PC-3 (cell line): ENCODE results near the gene PRL. TPM values are rescaled to one million over a fixed set of nuclear protein-coding genes. Genes with fewer than 3 reads are reported as not detected.

ENCODE experiments used
- ATAC-seq: fragments of 200-7000 bp; cut with Tn5 transposase; 2 replicates; pipeline ENCODE4 v1.9.1; 2020; ENCODE audit warnings: mild to moderate bottlenecking, moderate library complexity
- BruUV-seq: library from RNA; stranded (reverse); fragments of 400-500 nt; replicated peaks from 2 replicates; lab custom pipeline; 2021; lab: Mats Ljungman, UMichigan
- CTCF ChIA-PET: fragments of 300-600 bp; sonication (Branson Sonifier 250); formaldehyde crosslinking; loops from one replicate; lab custom pipeline; 2022; ENCODE audit warnings: antibody characterized with exemption; lab: Charles Lee
- POLR2A ChIA-PET: fragments of 300-600 bp; sonication (Branson Sonifier 250); formaldehyde crosslinking; loops from one replicate; lab custom pipeline; 2022; ENCODE audit warnings: antibody characterized with exemption; ENCODE audit not compliant: unreplicated experiment; lab: Charles Lee
- DNase-seq: peaks from one replicate; pipeline ENCODE4 v3.0.0-alpha.2; 2015
- H2AFZ ChIP-seq: fragments of 300-600 bp; sonication (generic); 2 replicates; pipeline ENCODE4 v1.6.0; 2016; ENCODE audit warnings: antibody characterized with exemption, low read length
- H3F3A ChIP-seq: fragments of 300-600 bp; sonication (generic); one replicate; pipeline ENCODE4 v1.6.0; 2017; ENCODE audit warnings: antibody characterized with exemption, low read length, control low read depth, mild to moderate bottlenecking; ENCODE audit not compliant: unreplicated experiment
- H3K27ac ChIP-seq: fragments of 300-600 bp; sonication (generic); 2 replicates; pipeline ENCODE4 v1.5.1; 2016; ENCODE audit warnings: mild to moderate bottlenecking, low read length
- H3K27me3 ChIP-seq: fragments of 300-600 bp; sonication (generic); 2 replicates; pipeline ENCODE4 v1.6.1; 2016; ENCODE audit warnings: low read length, mixed read lengths
- H3K36me3 ChIP-seq: fragments of 300-600 bp; sonication (generic); 2 replicates; pipeline ENCODE4 v1.6.1; 2016; ENCODE audit warnings: low read depth, mixed run types, low read length, mixed read lengths
- H3K4me1 ChIP-seq: fragments of 300-600 bp; sonication (generic); 2 replicates; pipeline ENCODE4 v1.5.1; 2016; ENCODE audit warnings: low read length; ENCODE audit not compliant: insufficient read depth
- H3K4me2 ChIP-seq: fragments of 300-600 bp; sonication (generic); 2 replicates; pipeline ENCODE4 v1.6.0; 2016; ENCODE audit warnings: low read length
- H3K4me3 ChIP-seq: fragments of 300-600 bp; sonication (generic); 2 replicates; pipeline ENCODE4 v1.5.1; 2016; ENCODE audit warnings: mild to moderate bottlenecking, low read length, mixed read lengths
- H3K79me2 ChIP-seq: fragments of 300-600 bp; sonication (generic); 2 replicates; pipeline ENCODE4 v1.6.1; 2017; ENCODE audit warnings: low read length, mixed read lengths
- H3K9ac ChIP-seq: fragments of 300-600 bp; sonication (generic); 2 replicates; pipeline ENCODE4 v1.6.0; 2016; ENCODE audit warnings: mild to moderate bottlenecking, low read length
- H3K9me2 ChIP-seq: fragments of 300-600 bp; sonication (generic); replicated peaks from 2 replicates; pipeline ENCODE4 v1.6.1; 2016; ENCODE audit warnings: mixed run types, low read length, mixed read lengths
- H3K9me3 ChIP-seq: fragments of 300-600 bp; sonication (generic); 2 replicates; pipeline ENCODE4 v1.6.1; 2016; ENCODE audit warnings: low read length, mixed read lengths
- H4K20me1 ChIP-seq: fragments of 300-600 bp; sonication (generic); 2 replicates; pipeline ENCODE4 v1.6.1; 2016; ENCODE audit warnings: low read length, mixed read lengths
- EZH2 ChIP-seq: fragments of 300-600 bp; sonication (generic); IDR thresholded peaks from one replicate; pipeline ENCODE4 v1.6.1; 2017; ENCODE audit warnings: antibody characterized with exemption, mild to moderate bottlenecking, low read length; ENCODE audit not compliant: unreplicated experiment
- EZH2phosphoT487 ChIP-seq: fragments of 300-600 bp; sonication (generic); IDR thresholded peaks from 2 replicates; pipeline ENCODE4 v1.6.1; 2018; ENCODE audit warnings: mild to moderate bottlenecking, antibody characterized with exemption, low read length, borderline replicate concordance
- intact Hi-C: fragments of 100-400 bp; cut with micrococcal nuclease; formaldehyde crosslinking; loops from 2 replicates; pipeline ENCODE4 v1.9.0; 2023
- total RNA-seq: library from RNA; depleted of rRNA; stranded (reverse); fragments of >200 nt; gene quantifications from 2 replicates; pipeline ENCODE4 v1.2.3, GENCODE V29; 2014
- TF ChIP-seq, protein P1 (sequence below): fragments of 300-600 bp; sonication (generic); conservative IDR thresholded peaks from 2 replicates; pipeline ENCODE4 v1.5.1; 2017; ENCODE audit warnings: antibody characterized with exemption, low read depth, mild to moderate bottlenecking, low read length

PRL gene
- total RNA-seq, 1 experiment from 2014 or later, result not detected

- DNase-seq (no peak), ATAC-seq (no peak)
- Histone ChIP-seq H3K27ac (peak overlapping the region; percentile 86), H2AFZ (no peak overlapping the region), H3K4me2 (peak overlapping the region; percentile 51), H3K9me3 (no peaks in the 10 kb centered on the region), H3K9me2 (no peaks in the 10 kb centered on the region), H3K4me3 (no peak overlapping the region), H3K79me2 (no peaks in the 10 kb centered on the region), H3K36me3 (no peaks in the 10 kb centered on the region), H4K20me1 (no peaks in the 10 kb centered on the region), H3K27me3 (no peaks in the 10 kb centered on the region), H3K9ac (peak overlapping the region; percentile 68), H3F3A (no peaks in the 10 kb centered on the region), H3K4me1 (peaks cover 45% of the 10 kb centered on the region)
- intact Hi-C loops, result loop anchor here (1.0 to 10.0 kb wide), 4 partner anchors 138 to 658 kb away; partner anchors contain the start of gene SOX4
- ChIA-PET CTCF (interaction anchor here (0.5 kb wide), 1 partner anchor 619 kb away, joined by 4 read pairs; no protein-coding TSS in a partner anchor), POLR2A (no interaction called here)
- BruUV-seq, result no TSS peak
- TF ChIP-seq, protein P1, sequence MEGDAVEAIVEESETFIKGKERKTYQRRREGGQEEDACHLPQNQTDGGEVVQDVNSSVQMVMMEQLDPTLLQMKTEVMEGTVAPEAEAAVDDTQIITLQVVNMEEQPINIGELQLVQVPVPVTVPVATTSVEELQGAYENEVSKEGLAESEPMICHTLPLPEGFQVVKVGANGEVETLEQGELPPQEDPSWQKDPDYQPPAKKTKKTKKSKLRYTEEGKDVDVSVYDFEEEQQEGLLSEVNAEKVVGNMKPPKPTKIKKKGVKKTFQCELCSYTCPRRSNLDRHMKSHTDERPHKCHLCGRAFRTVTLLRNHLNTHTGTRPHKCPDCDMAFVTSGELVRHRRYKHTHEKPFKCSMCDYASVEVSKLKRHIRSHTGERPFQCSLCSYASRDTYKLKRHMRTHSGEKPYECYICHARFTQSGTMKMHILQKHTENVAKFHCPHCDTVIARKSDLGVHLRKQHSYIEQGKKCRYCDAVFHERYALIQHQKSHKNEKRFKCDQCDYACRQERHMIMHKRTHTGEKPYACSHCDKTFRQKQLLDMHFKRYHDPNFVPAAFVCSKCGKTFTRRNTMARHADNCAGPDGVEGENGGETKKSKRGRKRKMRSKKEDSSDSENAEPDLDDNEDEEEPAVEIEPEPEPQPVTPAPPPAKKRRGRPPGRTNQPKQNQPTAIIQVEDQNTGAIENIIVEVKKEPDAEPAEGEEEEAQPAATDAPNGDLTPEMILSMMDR, result no peak
- TF ChIP-seq EZH2phosphoT487 (no peak), EZH2 (no peak)
These were observed 47.0 kb downstream of the PRL start for GRCh38 chr6:22249711-22250350.

- Histone ChIP-seq H3K9ac (peak overlapping the region; percentile 88), H3K4me3 (peak overlapping the region; percentile 30), H3K4me1 (peaks cover 45% of the 10 kb centered on the region), H3F3A (no peaks in the 10 kb centered on the region), H3K9me3 (no peaks in the 10 kb centered on the region), H3K27me3 (no peaks in the 10 kb centered on the region), H3K9me2 (no peaks in the 10 kb centered on the region), H3K79me2 (no peaks in the 10 kb centered on the region), H2AFZ (no peak overlapping the region; the same call in 1 of the 2 replicates), H4K20me1 (no peaks in the 10 kb centered on the region), H3K27ac (peak overlapping the region; percentile 95), H3K4me2 (peak overlapping the region; percentile 75), H3K36me3 (no peaks in the 10 kb centered on the region)
- TF ChIP-seq EZH2phosphoT487 (no peak), EZH2 (no peak)
- TF ChIP-seq, protein P1, result no peak
- BruUV-seq, result no TSS peak
- POLR2A ChIA-PET, result interaction anchor here (0.5 to 0.6 kb wide), 2 partner anchors 197 to 650 kb away, joined by 3 to 7 read pairs; no protein-coding TSS in a partner anchor
- CTCF ChIA-PET, result no interaction called here
- peak; percentile 79 for ATAC-seq
- peak; percentile 93 for DNase-seq
- intact Hi-C loops, result loop anchor here (1.0 to 5.0 kb wide), 3 partner anchors 136 to 656 kb away; partner anchors contain the start of gene SOX4
These were observed 48.1 kb downstream of the PRL start for GRCh38 chr6:22248513-22249308.
